ENCODE measurements around the gene ABCA1.

GRCh38 chr9:104748359-104749031, 179.5 kb downstream of the ABCA1 start:
- no peak for TF ChIP-seq CTCF (IDR thresholded peaks at IDR 0.05)
- TF ChIP-seq POLR2A (IDR thresholded peaks at IDR 0.05), result no peak
- TF ChIP-seq POLR2AphosphoS5 (IDR thresholded peaks at IDR 0.05; ENCODE audit: insufficient read depth in 1 of 2, low read depth in 1 of 2), result no peak

Data from vagina (tissue), 2 donors.